Measurements from ENCODE around the gene GPX3.

GRCh38 chr5:151064916-151065499 is 44.6 kb downstream of the GPX3 start:
- no peak for TF ChIP-seq POLR2AphosphoS5 (IDR thresholded peaks at IDR 0.05; ENCODE audit: low read depth)
- TF ChIP-seq REST (IDR thresholded peaks at IDR 0.05; ENCODE audit: unreplicated experiment), result no peak
